Gastroesophageal sphincter (tissue), 4 donors: Measurements from ENCODE around the gene ISM1. TPM values are rescaled to one million over a fixed set of nuclear protein-coding genes. Genes with fewer than 3 reads are reported as not detected.

Experiments
- ATAC-seq: fragments of 150-250 bp; one replicate; pipeline ENCODE4 v1.9.1; 2016; ENCODE audit warnings: mild to moderate bottlenecking, moderate library complexity
- H3K27ac ChIP-seq, 4 donors: fragments of 200-600 bp; sonication (generic) in 3 of 4; 1 replicate in 3 of 4; 2 replicates in 1 of 4; pipeline ENCODE4 v1.5.1; 2016 to 2019
- H3K27me3 ChIP-seq: fragments of 200-600 bp; sonication (generic); one replicate; pipeline ENCODE4 v1.5.1; 2019
- H3K36me3 ChIP-seq, 2 donors: fragments of 200-600 bp; sonication (generic); one replicate each; pipeline ENCODE4 v1.5.1; 2019; ENCODE audit warnings: control low read depth in 1 of 2
- H3K4me1 ChIP-seq, 3 donors: fragments of 200-600 bp; sonication (generic); 1 replicate in 2 of 3; 2 replicates in 1 of 3; pipeline ENCODE4 v1.5.1; 2016 to 2019; ENCODE audit warnings: control low read depth in 2 of 3
- H3K4me3 ChIP-seq, 2 donors: fragments of 200-600 bp; sonication (generic); one replicate each; pipeline ENCODE4 v1.5.1; 2019; ENCODE audit warnings: mild to moderate bottlenecking in 1 of 2, moderate library complexity in 1 of 2
- H3K9me3 ChIP-seq, 3 donors: fragments of 200-600 bp; sonication (generic); one replicate each; pipeline ENCODE4 v1.5.1; 2017 to 2019; ENCODE audit warnings: control low read depth in 2 of 3
- EP300 ChIP-seq: sonication (generic); formaldehyde crosslinking; IDR thresholded peaks from one replicate; pipeline ENCODE4 v1.6.1; 2017; ENCODE audit warnings: antibody characterized with exemption, mild to moderate bottlenecking
- POLR2A ChIP-seq, 2 donors: fragments of 450-650 bp; IDR thresholded peaks; one replicate each; pipeline ENCODE4 v1.6.1; 2017; ENCODE audit warnings: antibody characterized with exemption in 2 of 2, mild to moderate bottlenecking in 2 of 2, moderate library complexity in 1 of 2
- POLR2AphosphoS5 ChIP-seq: sonication (generic); formaldehyde crosslinking; IDR thresholded peaks from one replicate; pipeline ENCODE4 v1.6.1; 2017; ENCODE audit warnings: antibody characterized with exemption
- WGBS, 2 donors: methylation state at CpG; one replicate each; pipeline ENCODE4 v1.1.5; 2018; ENCODE audit warnings: low coverage in 1 of 2; 5-methylcytosine and 5-hydroxymethylcytosine counted together
- total RNA-seq, 4 donors: library from RNA; depleted of rRNA; stranded (reverse); fragments of >200 nt; gene quantifications; one replicate each; pipeline ENCODE4 v1.1.0, GENCODE V29; 2016
- TF ChIP-seq, protein P1 (sequence below), 4 experiments: fragments of 200-600 bp in 2 of 4; fragments of 450-650 bp in 2 of 4; sonication (generic) in 1 of 4; IDR thresholded peaks; one replicate each; pipeline ENCODE4 v1.5.1; 2017 to 2019; ENCODE audit warnings: antibody characterized with exemption in 4 of 4, mild to moderate bottlenecking in 2 of 4, moderate library complexity in 2 of 4

The ISM1 gene
- total RNA-seq, 4 donors from 2014 or later: 3.6 to 8.1 (median 6.4) TPM

DNA sequence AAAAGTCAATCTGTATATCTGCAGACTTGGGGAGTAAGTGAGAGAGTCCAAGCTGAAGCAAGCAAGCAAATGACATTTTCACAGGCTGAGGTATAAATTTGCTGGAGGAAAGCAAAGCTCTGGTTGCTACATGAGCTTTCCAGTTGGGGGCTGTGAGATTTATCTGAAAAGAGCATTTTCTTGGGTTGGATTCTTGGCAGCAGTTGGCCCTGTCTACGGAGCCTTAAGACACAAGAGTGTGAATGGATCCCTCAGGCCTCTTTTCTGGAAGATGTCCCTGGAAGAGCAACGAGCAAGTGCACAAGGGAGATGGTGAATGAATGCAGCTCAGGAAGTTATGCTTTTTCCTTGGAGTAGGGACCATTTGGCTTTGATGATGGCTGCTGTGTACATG lies 30.8 kb downstream of the ISM1 start:
- H3K9me3 ChIP-seq: no peaks in the 10 kb centered on the region
- no peak overlapping the region for H3K27ac ChIP-seq
- no peak overlapping the region for H3K4me3 ChIP-seq
- no peaks in the 10 kb centered on the region for H3K36me3 ChIP-seq
- H3K4me1 ChIP-seq: peaks cover 0 to 6% (median 0%) of the 10 kb centered on the region in 3 donors
- H3K27me3 ChIP-seq: no peaks in the 10 kb centered on the region
- ATAC-seq: no peak
- TF ChIP-seq POLR2A (IDR thresholded peaks at IDR 0.05) (no peak), EP300 (no peak), POLR2AphosphoS5 (no peak)
- TF ChIP-seq, protein P1, sequence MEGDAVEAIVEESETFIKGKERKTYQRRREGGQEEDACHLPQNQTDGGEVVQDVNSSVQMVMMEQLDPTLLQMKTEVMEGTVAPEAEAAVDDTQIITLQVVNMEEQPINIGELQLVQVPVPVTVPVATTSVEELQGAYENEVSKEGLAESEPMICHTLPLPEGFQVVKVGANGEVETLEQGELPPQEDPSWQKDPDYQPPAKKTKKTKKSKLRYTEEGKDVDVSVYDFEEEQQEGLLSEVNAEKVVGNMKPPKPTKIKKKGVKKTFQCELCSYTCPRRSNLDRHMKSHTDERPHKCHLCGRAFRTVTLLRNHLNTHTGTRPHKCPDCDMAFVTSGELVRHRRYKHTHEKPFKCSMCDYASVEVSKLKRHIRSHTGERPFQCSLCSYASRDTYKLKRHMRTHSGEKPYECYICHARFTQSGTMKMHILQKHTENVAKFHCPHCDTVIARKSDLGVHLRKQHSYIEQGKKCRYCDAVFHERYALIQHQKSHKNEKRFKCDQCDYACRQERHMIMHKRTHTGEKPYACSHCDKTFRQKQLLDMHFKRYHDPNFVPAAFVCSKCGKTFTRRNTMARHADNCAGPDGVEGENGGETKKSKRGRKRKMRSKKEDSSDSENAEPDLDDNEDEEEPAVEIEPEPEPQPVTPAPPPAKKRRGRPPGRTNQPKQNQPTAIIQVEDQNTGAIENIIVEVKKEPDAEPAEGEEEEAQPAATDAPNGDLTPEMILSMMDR (IDR thresholded peaks at IDR 0.05): no peak
- 46% methylated on average over 2 of the region's 2 CpGs; no CpG with 5 or more reads in 1 of the 2 donors for WGBS, 2 donors

DNA sequence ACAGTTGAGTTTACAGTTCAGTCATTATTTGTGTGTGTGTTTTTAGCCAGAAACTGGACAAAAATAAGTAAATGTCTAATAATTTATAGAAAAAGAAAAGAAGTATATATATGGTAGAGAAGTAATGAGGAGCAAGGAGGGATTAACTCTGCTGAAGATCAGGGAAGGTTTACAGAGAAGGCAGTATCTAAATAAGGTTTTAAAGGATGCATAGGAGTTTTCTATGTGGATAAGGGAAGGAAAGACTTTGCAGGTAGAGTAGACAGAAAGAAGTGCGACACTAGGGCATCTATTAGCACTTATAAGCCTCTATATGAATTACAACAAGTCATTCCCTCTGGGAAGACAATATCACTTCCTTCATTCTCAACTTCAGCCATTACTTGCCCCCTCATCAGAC lies 34.3 kb downstream of the ISM1 start:
- ATAC-seq: no peak
- no peak overlapping the region for H3K4me3 ChIP-seq
- H3K4me1 ChIP-seq: no peaks in the 10 kb centered on the region
- H3K36me3 ChIP-seq: no peaks in the 10 kb centered on the region
- H3K27me3 ChIP-seq: no peaks in the 10 kb centered on the region
- WGBS, 2 donors: 83 to 100% methylated on average over 1 of the region's 1 CpG
- TF ChIP-seq EP300 (no peak), POLR2A (IDR thresholded peaks at IDR 0.05) (no peak), POLR2AphosphoS5 (no peak)
- TF ChIP-seq, protein P1 (IDR thresholded peaks at IDR 0.05): no peak
- no peaks in the 10 kb centered on the region for H3K9me3 ChIP-seq
- no peak overlapping the region for H3K27ac ChIP-seq

DNA sequence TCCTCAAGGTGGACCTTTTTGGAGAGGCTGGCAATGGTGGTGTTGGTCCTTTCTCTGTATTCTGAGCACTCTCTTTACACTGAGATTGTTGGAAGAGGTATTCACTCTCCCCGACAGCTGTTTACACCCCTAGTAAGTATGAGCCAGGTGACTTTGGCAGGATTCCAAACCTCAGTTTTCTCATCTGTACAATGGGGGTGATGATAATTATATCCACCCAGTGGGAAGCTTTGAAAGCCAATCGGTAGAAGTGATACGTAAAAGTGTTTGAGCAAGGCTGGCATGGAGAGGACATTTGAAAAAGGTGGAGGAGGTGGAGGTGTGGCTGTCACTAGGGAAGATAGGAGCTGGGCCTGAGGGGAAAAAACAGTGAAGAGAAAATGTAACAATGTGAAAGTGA lies 35.5 kb downstream of the ISM1 start:
- 86% methylated on average over 3 of the region's 3 CpGs; no CpG with 5 or more reads in 1 of the 2 donors for WGBS, 2 donors
- Histone ChIP-seq H3K9me3 (no peaks in the 10 kb centered on the region), H3K4me3 (no peak overlapping the region), H3K4me1 (no peaks in the 10 kb centered on the region), H3K27ac (no peak overlapping the region), H3K36me3 (no peaks in the 10 kb centered on the region), H3K27me3 (no peaks in the 10 kb centered on the region)
- no peak for TF ChIP-seq POLR2AphosphoS5
- TF ChIP-seq, protein P1 (IDR thresholded peaks at IDR 0.05): no peak
- no peak for TF ChIP-seq EP300
- no peak for TF ChIP-seq POLR2A (IDR thresholded peaks at IDR 0.05)
- no peak for ATAC-seq

DNA sequence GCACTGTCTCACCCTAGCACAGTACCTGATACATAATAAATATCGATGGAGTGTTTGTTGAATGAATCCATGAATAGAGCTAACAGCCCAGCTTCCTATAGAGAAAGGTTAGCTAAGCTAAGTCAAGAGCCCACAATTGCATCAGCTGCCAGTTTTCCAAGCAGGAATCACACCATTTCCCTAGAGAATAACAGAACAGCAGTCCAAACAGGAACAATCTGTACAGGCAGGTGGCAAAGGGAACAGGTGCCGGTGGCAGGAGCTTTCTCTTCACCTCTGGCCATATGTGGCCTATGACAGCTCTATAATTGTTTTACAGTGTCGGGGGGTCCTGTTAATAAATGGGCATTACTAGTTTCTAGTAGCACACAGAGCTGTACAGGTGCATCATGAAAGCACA lies 38.8 kb downstream of the ISM1 start:
- Histone ChIP-seq H3K4me1 (no peaks in the 10 kb centered on the region), H3K36me3 (no peaks in the 10 kb centered on the region), H3K27ac (no peak overlapping the region), H3K27me3 (no peaks in the 10 kb centered on the region), H3K4me3 (no peak overlapping the region), H3K9me3 (no peaks in the 10 kb centered on the region)
- WGBS, 2 donors: 78 to 80% methylated on average over 2 to 3 of the region's 3 CpGs
- no peak for ATAC-seq
- TF ChIP-seq POLR2A (IDR thresholded peaks at IDR 0.05) (no peak), EP300 (no peak), POLR2AphosphoS5 (no peak)
- TF ChIP-seq, protein P1 (IDR thresholded peaks at IDR 0.05): no peak

DNA sequence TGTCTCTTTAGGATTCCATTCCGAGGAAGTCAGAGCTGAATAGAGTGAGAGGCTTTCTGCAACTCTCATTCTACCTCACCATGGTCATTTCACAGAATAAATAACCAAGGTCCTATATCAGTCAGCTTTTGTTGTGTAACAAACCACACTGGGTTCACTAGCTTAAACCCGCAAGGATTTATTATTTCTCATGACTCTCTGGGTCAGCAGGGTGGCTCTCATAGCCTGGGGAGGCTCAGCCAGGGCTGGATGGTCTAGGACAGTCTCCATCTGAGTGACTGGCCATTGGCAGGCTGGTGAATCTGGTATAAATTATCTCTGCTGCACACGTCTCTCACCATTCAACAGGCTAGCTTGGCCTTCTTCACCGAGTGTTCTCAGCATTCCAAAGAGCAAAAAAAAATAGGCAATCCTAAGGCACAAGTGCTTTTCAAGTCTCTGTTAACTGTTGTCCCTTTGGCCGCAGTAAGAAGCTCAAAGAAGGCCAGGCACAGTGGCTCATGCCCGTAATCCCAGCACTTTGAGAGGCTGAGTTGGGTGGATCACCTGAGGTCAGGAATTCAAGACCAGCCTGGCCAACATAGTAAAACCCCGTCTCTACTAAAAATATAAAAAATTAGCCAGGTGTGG lies 39.7 kb downstream of the ISM1 start:
- no peaks in the 10 kb centered on the region for H3K4me1 ChIP-seq
- ATAC-seq: no peak
- H3K27me3 ChIP-seq: no peaks in the 10 kb centered on the region
- TF ChIP-seq POLR2A (IDR thresholded peaks at IDR 0.05) (no peak), EP300 (no peak), POLR2AphosphoS5 (no peak)
- TF ChIP-seq, protein P1 (IDR thresholded peaks at IDR 0.05): no peak
- H3K27ac ChIP-seq: no peak overlapping the region
- no peak overlapping the region for H3K4me3 ChIP-seq
- 77 to 91% methylated on average over 3 of the region's 7 CpGs for WGBS, 2 donors
- H3K9me3 ChIP-seq: no peaks in the 10 kb centered on the region
- H3K36me3 ChIP-seq: no peaks in the 10 kb centered on the region
